OCI-LY7 (cell line): ENCODE data around the gene MEIS2.

ENCODE experiments used
- EZH2phosphoT487 ChIP-seq: fragments of 200-600 bp; sonication (generic); IDR thresholded peaks from 2 replicates; pipeline ENCODE4 v1.6.1; 2018; ENCODE audit warnings: low read depth, borderline replicate concordance, mild to moderate bottlenecking, mixed run types, antibody characterized with exemption, low read length, moderate library complexity, mixed read lengths
- TF ChIP-seq, protein P1 (sequence below): fragments of 200-600 bp; sonication (generic); conservative IDR thresholded peaks from 2 replicates; pipeline ENCODE4 v1.5.1; 2014; ENCODE audit warnings: mild to moderate bottlenecking, antibody characterized with exemption, low read length, moderate library complexity, mixed read lengths

DNA sequence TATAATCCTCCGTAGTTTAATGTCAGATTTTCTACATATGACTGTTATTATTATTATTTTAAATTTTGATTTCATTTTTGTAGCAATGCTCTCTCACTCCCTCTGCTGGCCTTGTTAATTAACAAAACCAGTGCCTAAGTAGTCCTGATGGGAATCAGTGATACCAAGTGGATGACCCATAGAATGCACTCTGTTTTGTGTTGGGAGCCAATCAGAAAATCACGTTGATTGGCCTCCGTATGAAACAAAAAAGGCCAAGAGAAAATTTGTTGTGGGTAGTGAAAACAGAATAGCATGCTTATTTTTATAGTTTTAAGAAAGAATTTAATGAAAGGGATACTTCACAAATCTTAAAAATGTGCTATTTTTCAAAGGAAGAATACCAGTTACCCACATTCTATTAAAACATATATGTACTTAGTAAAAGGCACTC is 34.4 kb upstream of the MEIS2 start:
- TF ChIP-seq, protein P1, sequence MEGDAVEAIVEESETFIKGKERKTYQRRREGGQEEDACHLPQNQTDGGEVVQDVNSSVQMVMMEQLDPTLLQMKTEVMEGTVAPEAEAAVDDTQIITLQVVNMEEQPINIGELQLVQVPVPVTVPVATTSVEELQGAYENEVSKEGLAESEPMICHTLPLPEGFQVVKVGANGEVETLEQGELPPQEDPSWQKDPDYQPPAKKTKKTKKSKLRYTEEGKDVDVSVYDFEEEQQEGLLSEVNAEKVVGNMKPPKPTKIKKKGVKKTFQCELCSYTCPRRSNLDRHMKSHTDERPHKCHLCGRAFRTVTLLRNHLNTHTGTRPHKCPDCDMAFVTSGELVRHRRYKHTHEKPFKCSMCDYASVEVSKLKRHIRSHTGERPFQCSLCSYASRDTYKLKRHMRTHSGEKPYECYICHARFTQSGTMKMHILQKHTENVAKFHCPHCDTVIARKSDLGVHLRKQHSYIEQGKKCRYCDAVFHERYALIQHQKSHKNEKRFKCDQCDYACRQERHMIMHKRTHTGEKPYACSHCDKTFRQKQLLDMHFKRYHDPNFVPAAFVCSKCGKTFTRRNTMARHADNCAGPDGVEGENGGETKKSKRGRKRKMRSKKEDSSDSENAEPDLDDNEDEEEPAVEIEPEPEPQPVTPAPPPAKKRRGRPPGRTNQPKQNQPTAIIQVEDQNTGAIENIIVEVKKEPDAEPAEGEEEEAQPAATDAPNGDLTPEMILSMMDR: peak; percentile 85
- no peak for TF ChIP-seq EZH2phosphoT487
